HUDEP-2 (cell line): Measurements from ENCODE around the gene IPO9.
A peak's percentile ranks its signal among the peaks of the same experiment; 100 is the strongest.
"Not testable (repeated sequence)": the region's sequence is repeated elsewhere in the genome, so short reads cannot be mapped to it uniquely, and the experiment has no call there.

Experiments used
- DNase-seq, 76 experiments: peaks; one replicate each; lab custom pipeline; 2025; ENCODE audit not compliant: unreplicated experiment in 76 of 76; lab: John Stamatoyannopoulos, UW

The IPO9 gene

GRCh38 chr1:201900476-201900875, 71.5 kb downstream of the IPO9 start:
- no peak for DNase-seq

- DNase-seq, result not testable (repeated sequence)
These were observed 72.1 kb downstream of the IPO9 start for GRCh38 chr1:201901036-201901435.

- DNase-seq, result no peak
These were observed 73.2 kb downstream of the IPO9 start for GRCh38 chr1:201902198-201902597.

- no peak for DNase-seq
These were observed 74.2 kb downstream of the IPO9 start for GRCh38 chr1:201903135-201903534.

GRCh38 chr1:201904579-201904978, 75.6 kb downstream of the IPO9 start:
- DNase-seq, result no peak

- DNase-seq, result no peak
These were observed 76.4 kb downstream of the IPO9 start for GRCh38 chr1:201905234-201905890.

GRCh38 chr1:201906336-201906735, 77.4 kb downstream of the IPO9 start:
- DNase-seq, result no peak

GRCh38 chr1:201907621-201908020, 78.7 kb downstream of the IPO9 start:
- DNase-seq, result no peak

GRCh38 chr1:201911826-201912571, 83.0 kb downstream of the IPO9 start:
- no peak for DNase-seq

GRCh38 chr1:201912832-201913231, 83.9 kb downstream of the IPO9 start:
- DNase-seq, result no peak

- no peak for DNase-seq
These were observed 85.7 kb downstream of the IPO9 start for GRCh38 chr1:201914456-201915235.

GRCh38 chr1:201916649-201917249, 87.8 kb downstream of the IPO9 start:
- peak in 25 of 76 experiments; percentile 4 to 48 (median 14) for DNase-seq

- DNase-seq, result no peak
These were observed 88.5 kb downstream of the IPO9 start for GRCh38 chr1:201917362-201918033.

- DNase-seq, result no peak
These were observed 89.4 kb downstream of the IPO9 start for GRCh38 chr1:201918343-201918742.

GRCh38 chr1:201921952-201922558, 93.1 kb downstream of the IPO9 start:
- no peak for DNase-seq

- DNase-seq, result no peak
These were observed 96.3 kb downstream of the IPO9 start for GRCh38 chr1:201925301-201925567.

- DNase-seq, result no peak
These were observed 97.2 kb downstream of the IPO9 start for GRCh38 chr1:201925981-201926645.

GRCh38 chr1:201928266-201928665, 99.3 kb downstream of the IPO9 start:
- no peak for DNase-seq

- no peak for DNase-seq
These were observed 101.2 kb downstream of the IPO9 start for GRCh38 chr1:201930137-201930536.

GRCh38 chr1:201930803-201931202, 101.8 kb downstream of the IPO9 start:
- no peak for DNase-seq
